Mesodermal cell (in vitro differentiated cells): Measurements from ENCODE around the gene MAJIN.

Source experiments
- H3K27ac ChIP-seq: 2 replicates; pipeline ENCODE4 v1.7.0; 2013; ENCODE audit warnings: mild to moderate bottlenecking, low read depth, low read length, moderate library complexity; ENCODE audit not compliant: severe bottlenecking
- H3K36me3 ChIP-seq: 2 replicates; pipeline ENCODE4 v1.7.1; 2013; ENCODE audit warnings: mild to moderate bottlenecking, low read length, moderate library complexity; ENCODE audit not compliant: control insufficient read depth, insufficient read depth
- H3K4me1 ChIP-seq: one replicate; pipeline ENCODE4 v1.7.1; 2013; ENCODE audit warnings: mild to moderate bottlenecking, low read length; ENCODE audit not compliant: insufficient read depth, control insufficient read depth, poor library complexity, severe bottlenecking
- H3K4me3 ChIP-seq: 2 replicates; pipeline ENCODE4 v1.7.0; 2013; ENCODE audit warnings: low read length, control low read depth, mild to moderate bottlenecking; ENCODE audit not compliant: insufficient read depth, poor library complexity, severe bottlenecking; ENCODE audit errors: extremely low read depth
- H3K9me3 ChIP-seq: 2 replicates; pipeline ENCODE4 v1.7.1; 2013; ENCODE audit warnings: mild to moderate bottlenecking, low read length, moderate library complexity; ENCODE audit not compliant: control insufficient read depth
- WGBS, 2 experiments: methylation state at CpG; one replicate each; pipeline ENCODE4 v1.1.5; 2013; ENCODE audit warnings: missing lambda C conversion rate in 2 of 2; ENCODE audit not compliant: insufficient coverage in 2 of 2; 5-methylcytosine and 5-hydroxymethylcytosine counted together

Gene MAJIN

DNA sequence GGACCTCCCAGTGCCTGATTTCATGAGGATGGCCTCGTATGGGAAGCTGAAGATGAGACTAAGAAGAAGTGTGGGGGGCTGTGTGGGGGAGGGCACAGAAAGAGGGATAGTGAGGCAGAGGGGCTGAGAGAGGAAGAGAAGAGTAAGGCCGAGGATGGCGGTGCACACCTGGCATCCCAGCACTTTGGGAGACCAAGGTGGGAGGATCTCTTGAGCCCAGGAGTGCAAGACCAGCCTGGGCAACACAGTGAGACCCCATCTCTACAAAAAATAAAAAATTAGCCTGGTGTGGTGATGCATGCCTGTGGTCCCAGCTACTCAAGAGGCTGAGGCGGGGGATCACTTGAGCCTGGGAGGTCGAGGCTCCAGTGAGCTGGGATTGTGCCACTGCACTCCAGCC lies 80.0 kb downstream of the MAJIN start:
- H3K4me3 ChIP-seq: no peak overlapping the region
- no peak overlapping the region for H3K27ac ChIP-seq
- 69 to 85% methylated on average over 3 to 5 of the region's 5 CpGs for WGBS, 2 experiments
- peaks cover 25% of the 10 kb centered on the region for H3K4me1 ChIP-seq
- H3K36me3 ChIP-seq: peaks cover 11% of the 10 kb centered on the region
- H3K9me3 ChIP-seq: no peaks in the 10 kb centered on the region

- Histone ChIP-seq H3K4me1 (peaks cover 25% of the 10 kb centered on the region), H3K27ac (no peak overlapping the region), H3K4me3 (no peak overlapping the region), H3K9me3 (no peaks in the 10 kb centered on the region), H3K36me3 (peaks cover 7% of the 10 kb centered on the region)
- 93 to 95% methylated on average over 19 to 25 of the region's 25 CpGs for WGBS, 2 experiments
Measured at GRCh38 chr11:64891215-64891848, 80.6 kb downstream of the MAJIN start.

DNA sequence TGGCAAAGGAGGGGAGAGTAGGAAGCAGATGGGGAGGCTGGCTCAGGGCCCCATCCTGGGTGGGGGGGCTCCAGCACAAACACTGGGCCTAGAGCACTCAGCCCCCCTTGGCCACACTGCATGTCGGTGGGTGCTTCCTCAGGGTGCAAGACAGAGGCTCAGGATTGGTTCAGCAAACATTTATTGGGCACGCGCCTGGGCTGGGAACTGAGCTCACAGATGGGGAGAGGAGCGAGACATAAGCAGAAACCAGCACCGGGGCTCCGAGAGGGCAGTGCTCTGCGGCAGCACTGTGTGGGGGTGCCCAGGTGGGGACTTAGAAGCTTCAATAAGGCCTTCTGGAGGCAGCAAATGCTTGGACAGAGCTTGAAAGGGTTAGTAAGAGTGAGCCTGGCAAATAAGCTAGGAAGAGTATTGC lies 81.4 kb downstream of the MAJIN start:
- Histone ChIP-seq H3K4me3 (no peak overlapping the region), H3K9me3 (no peaks in the 10 kb centered on the region), H3K4me1 (peaks cover 30% of the 10 kb centered on the region), H3K36me3 (peaks cover 3% of the 10 kb centered on the region), H3K27ac (no peak overlapping the region)
- 89 to 92% methylated on average over 7 of the region's 7 CpGs for WGBS, 2 experiments

DNA sequence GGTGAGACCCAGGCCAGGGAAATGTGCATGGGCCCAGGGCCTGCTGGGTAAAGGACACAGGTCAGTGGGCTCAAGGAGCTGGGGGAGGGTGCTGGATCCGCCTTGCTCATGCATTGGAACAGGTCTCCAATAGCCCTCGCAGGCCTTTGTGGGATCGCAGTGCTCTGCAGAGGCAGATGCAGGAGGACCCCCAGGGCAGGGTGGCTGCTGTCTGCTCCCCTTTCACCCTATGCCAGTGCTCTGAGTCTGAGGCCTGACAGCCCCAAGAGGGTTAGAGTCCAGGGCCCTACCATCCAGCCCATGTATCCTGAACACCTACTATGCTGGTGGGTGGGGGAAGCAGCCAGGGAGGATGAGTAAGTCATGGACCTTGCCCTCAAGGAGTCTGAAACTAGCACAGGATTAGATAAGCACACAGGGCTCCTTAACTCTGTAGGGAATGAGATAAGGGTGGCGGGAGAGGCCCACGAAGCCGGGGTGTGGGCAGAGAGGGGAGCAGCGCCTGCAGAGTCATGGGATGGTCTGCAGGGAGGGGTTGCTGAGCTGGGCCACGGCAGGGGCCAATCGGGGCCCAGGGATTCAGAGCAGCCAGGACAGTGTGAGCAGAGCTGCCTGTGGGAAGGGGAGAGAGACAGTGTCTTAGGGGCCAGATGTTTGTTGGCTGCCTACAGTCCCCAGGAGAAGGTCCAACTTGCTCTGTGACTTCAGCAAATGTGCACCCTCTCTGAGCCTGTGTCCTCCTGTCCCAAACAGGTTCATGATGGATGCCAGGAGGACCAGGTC lies 83.0 kb downstream of the MAJIN start:
- no peaks in the 10 kb centered on the region for H3K36me3 ChIP-seq
- 73 to 74% methylated on average over 6 to 9 of the region's 9 CpGs for WGBS, 2 experiments
- H3K27ac ChIP-seq: peak overlapping the region; percentile 41
- H3K4me1 ChIP-seq: peaks cover 33% of the 10 kb centered on the region
- H3K4me3 ChIP-seq: no peak overlapping the region
- H3K9me3 ChIP-seq: no peaks in the 10 kb centered on the region

- Histone ChIP-seq H3K4me1 (peaks cover 33% of the 10 kb centered on the region), H3K4me3 (no peak overlapping the region), H3K27ac (no peak overlapping the region), H3K9me3 (no peaks in the 10 kb centered on the region), H3K36me3 (no peaks in the 10 kb centered on the region)
- 80 to 86% methylated on average over 7 to 8 of the region's 8 CpGs for WGBS, 2 experiments
Measured at GRCh38 chr11:64888406-64888728, 83.5 kb downstream of the MAJIN start.
